CD8-positive, alpha-beta memory T cell (primary cell): ENCODE measurements around the gene CFAP77. TPM values are rescaled to one million over a fixed set of nuclear protein-coding genes. Genes with fewer than 3 reads are reported as not detected.

Experiments
- CTCF ChIA-PET: fragments of 350-600 bp; sonication (Branson Sonifier 250); formaldehyde crosslinking; loops from one replicate; lab custom pipeline; 2021; ENCODE audit warnings: antibody characterized with exemption; lab: Charles Lee
- POLR2A ChIA-PET: fragments of 350-600 bp; sonication (Branson Sonifier 250); formaldehyde crosslinking; loops from one replicate; lab custom pipeline; 2021; ENCODE audit warnings: antibody characterized with exemption; lab: Charles Lee
- DNase-seq, 5 donors: peaks; one replicate each; pipeline versions ENCODE4 v3.0.0 to v3.0.0-alpha.2; 2020 to 2022; ENCODE audit warnings: mixed read lengths in 1 of 5
- H3K27ac ChIP-seq: one replicate; pipeline ENCODE4 v1.7.0; 2013; ENCODE audit warnings: low read depth, mild to moderate bottlenecking, low read length, moderate library complexity
- H3K27me3 ChIP-seq: 2 replicates; pipeline ENCODE4 v1.7.0; 2013; ENCODE audit warnings: low read length, mild to moderate bottlenecking; ENCODE audit not compliant: insufficient read depth, poor library complexity, severe bottlenecking
- H3K36me3 ChIP-seq: 2 replicates; pipeline ENCODE4 v1.7.0; 2013; ENCODE audit warnings: mild to moderate bottlenecking, low read length, moderate library complexity; ENCODE audit not compliant: insufficient read depth
- H3K4me1 ChIP-seq: 2 replicates; pipeline ENCODE4 v1.7.0; 2013; ENCODE audit warnings: mild to moderate bottlenecking, low read length, moderate library complexity; ENCODE audit not compliant: insufficient read depth
- H3K4me3 ChIP-seq: 2 replicates; pipeline ENCODE4 v1.7.0; 2013; ENCODE audit warnings: mild to moderate bottlenecking, low read length
- H3K9me3 ChIP-seq: 2 replicates; pipeline ENCODE4 v1.7.0; 2013; ENCODE audit warnings: mild to moderate bottlenecking, low read length
- H3K27ac Mint-ChIP-seq, 8 donors: one replicate each; pipeline ENCODE4 v1.8.0; 2020 to 2021; ENCODE audit warnings: mixed read lengths in 8 of 8, mild to moderate bottlenecking in 6 of 8, inconsistent platforms in 3 of 8, moderate library complexity in 3 of 8
- H3K27me3 Mint-ChIP-seq, 2 donors: one replicate each; pipeline ENCODE4 v1.8.0; 2020 to 2021; ENCODE audit warnings: mixed read lengths in 2 of 2, mild to moderate bottlenecking in 1 of 2, moderate library complexity in 1 of 2
- H3K36me3 Mint-ChIP-seq, 3 donors: one replicate each; pipeline ENCODE4 v1.8.0; 2020 to 2021; ENCODE audit warnings: mixed read lengths in 3 of 3, inconsistent platforms in 1 of 3, mild to moderate bottlenecking in 1 of 3
- H3K4me1 Mint-ChIP-seq, 3 donors: one replicate each; pipeline ENCODE4 v1.8.0; 2020 to 2021; ENCODE audit warnings: mixed read lengths in 3 of 3, inconsistent platforms in 1 of 3, mild to moderate bottlenecking in 1 of 3
- H3K4me3 Mint-ChIP-seq, 7 donors: one replicate each; pipeline ENCODE4 v1.8.0; 2020 to 2021; ENCODE audit warnings: mixed read lengths in 7 of 7, mild to moderate bottlenecking in 6 of 7, moderate library complexity in 4 of 7, inconsistent platforms in 2 of 7
- H3K9me3 Mint-ChIP-seq, 5 donors: one replicate each; pipeline ENCODE4 v1.8.0; 2020 to 2022; ENCODE audit warnings: mixed read lengths in 5 of 5, mild to moderate bottlenecking in 3 of 5, moderate library complexity in 2 of 5, inconsistent platforms in 1 of 5
- polyA plus RNA-seq: library from polyadenylated mRNA; unstranded; fragments of 300-500 nt; fragmentation: Illumina TruSeq; gene quantifications from one replicate; pipeline ENCODE4 v1.2.3, GENCODE V29; 2021
- total RNA-seq, 2 experiments: library from RNA; stranded (reverse); gene quantifications; one replicate each; pipeline ENCODE4 v1.2.3, GENCODE V29; 2021

CFAP77 gene
- total and polyA plus RNA-seq, 3 experiments from 2014 or later, result not detected

- Mint-ChIP-seq H3K36me3 (no peaks in the 10 kb centered on the region), H3K9me3 (no peaks in the 10 kb centered on the region), H3K4me3 (no peak overlapping the region), H3K27ac (peak overlapping the region in 1 of 8 donors; percentile 33), H3K27me3 (peaks cover 8 to 34% of the 10 kb centered on the region in 2 donors), H3K4me1 (no peaks in the 10 kb centered on the region)
- Histone ChIP-seq H3K4me3 (no peak overlapping the region), H3K27ac (no peak overlapping the region), H3K9me3 (no peaks in the 10 kb centered on the region), H3K4me1 (no peaks in the 10 kb centered on the region), H3K27me3 (peaks cover 8% of the 10 kb centered on the region), H3K36me3 (no peaks in the 10 kb centered on the region)
- POLR2A ChIA-PET, result no interaction called here
- CTCF ChIA-PET, result interaction anchor here (2.2 kb wide), 1 partner anchor 9 kb away, joined by 9 read pairs; no protein-coding TSS in a partner anchor
- DNase-seq, result no peak
Observed at GRCh38 chr9:132516301-132516700, 106.3 kb downstream of the CFAP77 start.

DNA sequence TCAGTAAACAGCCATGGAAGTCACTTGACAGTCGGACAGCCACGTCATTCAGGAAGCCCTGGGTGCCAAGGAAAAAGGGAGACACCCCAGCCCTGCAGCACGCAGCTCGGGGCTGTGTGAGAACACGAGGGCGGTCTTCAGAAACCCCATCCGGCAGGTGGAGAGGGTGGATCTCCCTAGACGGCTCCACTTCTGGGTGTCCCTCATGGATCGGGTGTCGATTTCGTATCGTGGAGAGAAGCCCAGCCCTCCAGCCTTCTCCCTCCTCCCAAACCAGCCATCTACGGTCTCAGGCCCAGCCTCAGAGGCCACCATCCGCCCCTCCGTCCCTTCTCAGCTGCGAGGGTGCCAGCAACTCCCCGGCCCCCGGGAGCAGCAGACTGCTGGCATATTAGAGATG is 106.9 kb downstream of the CFAP77 start:
- Histone ChIP-seq H3K4me3 (no peak overlapping the region), H3K36me3 (no peaks in the 10 kb centered on the region), H3K4me1 (no peaks in the 10 kb centered on the region), H3K27ac (no peak overlapping the region), H3K27me3 (peaks cover 8% of the 10 kb centered on the region), H3K9me3 (no peaks in the 10 kb centered on the region)
- Mint-ChIP-seq H3K9me3 (no peaks in the 10 kb centered on the region), H3K27me3 (peaks cover 8 to 36% of the 10 kb centered on the region in 2 donors), H3K4me3 (peak overlapping the region in 1 of 7 donors; percentile 44), H3K27ac (no peak overlapping the region), H3K4me1 (no peaks in the 10 kb centered on the region), H3K36me3 (no peaks in the 10 kb centered on the region)
- DNase-seq, result no peak
- CTCF ChIA-PET, result interaction anchor here (2.2 kb wide), 1 partner anchor 9 kb away, joined by 9 read pairs; no protein-coding TSS in a partner anchor
- POLR2A ChIA-PET, result no interaction called here

DNA sequence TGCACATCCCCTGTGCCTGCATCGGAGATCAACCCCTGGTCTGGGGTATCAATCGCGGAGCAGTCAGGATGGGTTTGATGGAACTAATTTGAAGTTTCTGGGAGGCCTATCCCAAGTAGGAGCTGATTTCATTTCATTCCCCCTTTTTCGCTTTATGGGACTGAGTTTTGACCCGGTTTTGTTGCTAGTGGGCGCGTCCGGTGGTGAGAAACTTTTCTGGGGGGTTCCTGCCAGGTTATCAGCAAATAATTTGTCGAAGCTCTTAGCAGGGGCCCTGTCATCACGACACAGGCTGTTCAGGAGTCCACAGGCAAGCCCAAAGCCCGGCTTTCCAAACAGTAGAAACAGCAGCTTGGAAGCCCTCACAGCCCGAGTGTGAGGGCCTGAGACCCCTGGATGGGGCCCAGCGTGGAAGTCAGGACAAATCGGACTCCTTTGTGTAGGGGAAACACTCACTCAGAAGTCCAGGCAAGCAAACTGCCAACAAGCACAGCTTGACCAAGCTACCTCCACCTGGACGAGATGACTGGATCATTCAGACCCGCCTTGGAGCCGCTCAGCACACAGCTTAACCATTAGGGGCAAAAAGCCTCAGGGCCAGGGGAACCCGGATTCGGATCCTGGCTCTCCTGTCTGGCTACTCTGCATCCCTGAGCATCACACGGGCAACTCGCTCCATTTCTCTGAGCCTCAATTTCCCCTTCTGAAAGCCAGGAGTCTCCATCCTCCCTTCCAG is 108.0 kb downstream of the CFAP77 start:
- Mint-ChIP-seq H3K9me3 (no peaks in the 10 kb centered on the region), H3K27ac (no peak overlapping the region), H3K27me3 (peaks cover 13 to 39% of the 10 kb centered on the region in 2 donors), H3K4me3 (no peak overlapping the region), H3K36me3 (no peaks in the 10 kb centered on the region), H3K4me1 (no peaks in the 10 kb centered on the region)
- DNase-seq, result no peak
- Histone ChIP-seq H3K36me3 (no peaks in the 10 kb centered on the region), H3K4me3 (no peak overlapping the region), H3K4me1 (no peaks in the 10 kb centered on the region), H3K9me3 (no peaks in the 10 kb centered on the region), H3K27ac (no peak overlapping the region), H3K27me3 (peaks cover 8% of the 10 kb centered on the region)
- ChIA-PET CTCF (interaction anchor here (2.2 kb wide), 1 partner anchor 10 kb away, joined by 9 read pairs; no protein-coding TSS in a partner anchor), POLR2A (no interaction called here)

DNA sequence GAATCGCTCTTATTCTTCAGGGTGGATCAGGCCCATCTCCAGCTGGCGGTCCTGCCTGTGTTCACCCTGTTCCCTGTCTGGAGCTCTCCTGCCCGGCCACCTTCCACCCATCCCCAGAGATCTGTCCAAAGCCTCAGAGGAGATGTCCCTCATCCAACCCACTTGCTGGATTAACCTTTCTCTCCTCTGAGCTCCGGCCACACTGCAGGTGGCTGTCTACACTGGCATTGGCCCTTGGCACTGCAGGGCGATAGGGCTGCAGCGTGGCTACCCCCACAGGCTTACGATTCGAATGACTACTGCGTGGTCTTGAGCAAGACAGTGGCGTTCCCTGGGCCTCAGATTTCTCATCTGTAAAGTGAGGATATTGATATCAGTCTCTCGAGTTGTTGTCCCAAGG is 108.6 kb downstream of the CFAP77 start:
- Histone ChIP-seq H3K36me3 (no peaks in the 10 kb centered on the region), H3K27ac (no peak overlapping the region), H3K27me3 (peaks cover 7% of the 10 kb centered on the region), H3K9me3 (no peaks in the 10 kb centered on the region), H3K4me3 (no peak overlapping the region), H3K4me1 (no peaks in the 10 kb centered on the region)
- H3K4me3 Mint-ChIP-seq, result no peak overlapping the region
- no peaks in the 10 kb centered on the region for H3K36me3 Mint-ChIP-seq
- no peaks in the 10 kb centered on the region for H3K4me1 Mint-ChIP-seq
- no peak for DNase-seq
- no peak overlapping the region for H3K27ac Mint-ChIP-seq
- no peaks in the 10 kb centered on the region for H3K9me3 Mint-ChIP-seq
- POLR2A ChIA-PET, result no interaction called here
- H3K27me3 Mint-ChIP-seq, result peaks cover 16 to 38% of the 10 kb centered on the region in 2 donors
- CTCF ChIA-PET, result interaction anchor here (2.2 kb wide), 1 partner anchor 11 kb away, joined by 9 read pairs; no protein-coding TSS in a partner anchor

DNA sequence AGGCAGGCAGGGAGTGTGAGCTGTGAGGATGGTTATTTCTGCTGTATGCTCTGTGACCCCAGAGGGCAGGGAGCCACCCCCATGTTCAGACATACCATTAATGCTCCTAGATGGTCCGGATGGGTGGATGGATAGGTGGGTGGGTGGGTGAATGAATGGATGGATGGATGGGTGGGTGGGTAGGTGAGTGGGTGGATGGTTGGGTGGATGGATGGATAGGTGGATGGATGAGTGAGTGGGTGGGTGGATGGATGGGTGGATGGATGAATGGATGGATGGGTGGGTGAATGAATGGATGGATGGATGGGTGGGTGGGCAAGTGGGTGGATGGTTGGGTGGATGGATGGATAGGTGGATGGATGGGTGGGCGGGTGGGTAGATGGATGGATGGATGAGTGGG is 109.0 kb downstream of the CFAP77 start:
- Histone ChIP-seq H3K36me3 (no peaks in the 10 kb centered on the region), H3K27ac (no peak overlapping the region), H3K4me3 (no peak overlapping the region), H3K4me1 (no peaks in the 10 kb centered on the region), H3K9me3 (no peaks in the 10 kb centered on the region), H3K27me3 (peaks cover 2% of the 10 kb centered on the region)
- Mint-ChIP-seq H3K4me1 (no peaks in the 10 kb centered on the region), H3K9me3 (no peaks in the 10 kb centered on the region), H3K27me3 (peaks cover 17 to 37% of the 10 kb centered on the region in 2 donors), H3K27ac (no peak overlapping the region), H3K36me3 (no peaks in the 10 kb centered on the region), H3K4me3 (no peak overlapping the region)
- DNase-seq, result no peak
- CTCF ChIA-PET, result no interaction called here
- POLR2A ChIA-PET, result no interaction called here

DNA sequence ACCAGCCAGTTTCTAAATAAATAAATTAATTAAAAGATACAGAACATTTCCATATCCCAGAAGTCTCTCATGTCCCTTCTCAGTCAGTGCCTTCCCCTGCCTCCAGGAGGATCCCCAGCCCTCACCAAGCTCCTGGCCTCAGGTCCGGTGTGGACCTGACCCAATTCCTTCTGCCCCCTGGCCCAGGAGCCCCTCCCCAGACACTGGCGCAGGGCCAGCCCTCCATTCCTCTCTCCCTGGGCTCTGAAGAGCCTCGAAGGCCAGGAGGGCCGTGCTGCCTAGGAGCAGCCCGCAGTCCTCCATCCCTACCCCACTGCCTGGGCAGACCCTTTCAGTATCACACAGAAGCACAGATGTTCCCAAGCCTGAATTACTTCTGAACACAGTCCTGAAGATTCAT is 110.6 kb downstream of the CFAP77 start:
- Mint-ChIP-seq H3K4me1 (no peaks in the 10 kb centered on the region), H3K4me3 (no peak overlapping the region), H3K27me3 (peaks cover 14 to 39% of the 10 kb centered on the region in 2 donors), H3K9me3 (no peaks in the 10 kb centered on the region), H3K27ac (no peak overlapping the region), H3K36me3 (no peaks in the 10 kb centered on the region)
- Histone ChIP-seq H3K4me1 (no peaks in the 10 kb centered on the region), H3K27me3 (no peaks in the 10 kb centered on the region), H3K9me3 (no peaks in the 10 kb centered on the region), H3K27ac (no peak overlapping the region), H3K36me3 (no peaks in the 10 kb centered on the region), H3K4me3 (no peak overlapping the region)
- no peak for DNase-seq
- CTCF ChIA-PET, result interaction anchor here (0.6 to 1.5 kb wide), 2 partner anchors 12 to 1143 kb away, joined by 3 read pairs; no protein-coding TSS in a partner anchor
- POLR2A ChIA-PET, result no interaction called here

DNA sequence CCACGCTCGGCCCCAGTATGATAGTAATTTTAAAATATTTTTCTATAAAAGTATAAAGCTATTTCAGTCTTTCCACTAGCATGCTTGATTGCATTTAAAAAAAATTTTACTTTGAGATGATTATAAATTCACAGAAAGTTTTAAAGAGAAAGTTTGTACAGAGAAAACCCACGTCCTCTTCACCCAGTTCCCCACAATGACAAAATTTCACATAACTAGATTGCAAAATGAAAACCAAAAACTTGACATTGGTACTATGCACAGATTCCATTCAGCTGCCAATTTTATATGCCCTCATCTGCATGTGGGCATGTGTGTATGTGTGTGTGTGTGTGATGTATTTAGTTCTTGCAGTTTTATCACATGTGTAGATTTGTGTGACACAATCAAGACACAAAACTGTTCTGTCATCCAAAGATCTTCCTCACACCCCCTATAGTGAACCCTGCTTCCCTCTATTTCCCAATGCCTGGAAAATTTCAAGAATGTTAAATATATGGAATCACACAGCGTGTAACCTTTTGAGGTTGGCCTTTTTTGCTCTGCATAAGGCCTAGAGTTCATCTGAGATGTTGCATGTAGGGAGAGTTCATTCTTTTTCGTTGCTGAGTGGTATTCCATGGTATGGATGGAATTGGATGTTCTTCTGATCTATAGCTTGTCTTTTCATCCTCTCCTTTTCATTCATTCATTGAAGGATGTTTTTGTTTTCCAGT is 115.5 kb downstream of the CFAP77 start:
- ChIA-PET POLR2A (no interaction called here), CTCF (no interaction called here)
- H3K27me3 ChIP-seq, result no peaks in the 10 kb centered on the region
- Mint-ChIP-seq H3K9me3 (no peaks in the 10 kb centered on the region), H3K4me1 (no peaks in the 10 kb centered on the region), H3K36me3 (no peaks in the 10 kb centered on the region), H3K4me3 (no peak overlapping the region), H3K27ac (no peak overlapping the region), H3K27me3 (peaks cover 10 to 28% of the 10 kb centered on the region in 2 donors)
- H3K4me1 ChIP-seq, result no peaks in the 10 kb centered on the region
- no peak for DNase-seq
- no peak overlapping the region for H3K27ac ChIP-seq
- no peaks in the 10 kb centered on the region for H3K9me3 ChIP-seq
- H3K36me3 ChIP-seq, result no peaks in the 10 kb centered on the region
- H3K4me3 ChIP-seq, result no peak overlapping the region

DNA sequence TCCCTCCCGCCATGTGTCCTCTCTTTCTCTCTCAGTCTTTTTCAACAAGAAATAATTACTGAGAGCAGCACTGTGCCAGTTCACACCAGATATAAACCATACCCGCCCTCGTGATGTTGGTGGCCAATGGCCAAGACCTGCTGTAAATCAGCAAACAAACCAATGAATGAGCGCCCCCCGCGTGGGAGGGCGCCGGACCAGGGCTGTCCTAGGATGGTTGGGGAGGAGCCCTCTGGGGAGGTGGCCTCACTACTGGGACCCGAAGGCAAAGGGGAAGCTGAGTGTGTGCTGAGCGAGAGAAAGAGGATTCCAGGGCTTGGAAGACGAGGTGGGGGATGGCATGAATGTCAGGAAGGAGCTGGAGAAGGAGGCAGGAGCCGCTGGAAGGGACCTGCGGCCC is 121.2 kb downstream of the CFAP77 start:
- peaks cover 0 to 5% (median 0%) of the 10 kb centered on the region in 3 donors for H3K36me3 Mint-ChIP-seq
- no peak for DNase-seq
- CTCF ChIA-PET, result no interaction called here
- peaks cover 11 to 21% of the 10 kb centered on the region in 2 donors for H3K27me3 Mint-ChIP-seq
- peaks cover 0 to 8% (median 3%) of the 10 kb centered on the region in 5 donors for H3K9me3 Mint-ChIP-seq
- Histone ChIP-seq H3K36me3 (no peaks in the 10 kb centered on the region), H3K4me3 (no peak overlapping the region), H3K4me1 (no peaks in the 10 kb centered on the region), H3K9me3 (no peaks in the 10 kb centered on the region), H3K27me3 (no peaks in the 10 kb centered on the region), H3K27ac (no peak overlapping the region)
- H3K27ac Mint-ChIP-seq, result no peak overlapping the region
- no peaks in the 10 kb centered on the region for H3K4me1 Mint-ChIP-seq
- POLR2A ChIA-PET, result no interaction called here
- H3K4me3 Mint-ChIP-seq, result no peak overlapping the region
